ENCODE measurements around the gene NOXO1.
A peak's percentile ranks its signal among the peaks of the same experiment; 100 is the strongest.
"Not testable (repeated sequence)": the region's sequence is repeated elsewhere in the genome, so short reads cannot be mapped to it uniquely, and the experiment has no call there.

NOXO1 gene

DNA sequence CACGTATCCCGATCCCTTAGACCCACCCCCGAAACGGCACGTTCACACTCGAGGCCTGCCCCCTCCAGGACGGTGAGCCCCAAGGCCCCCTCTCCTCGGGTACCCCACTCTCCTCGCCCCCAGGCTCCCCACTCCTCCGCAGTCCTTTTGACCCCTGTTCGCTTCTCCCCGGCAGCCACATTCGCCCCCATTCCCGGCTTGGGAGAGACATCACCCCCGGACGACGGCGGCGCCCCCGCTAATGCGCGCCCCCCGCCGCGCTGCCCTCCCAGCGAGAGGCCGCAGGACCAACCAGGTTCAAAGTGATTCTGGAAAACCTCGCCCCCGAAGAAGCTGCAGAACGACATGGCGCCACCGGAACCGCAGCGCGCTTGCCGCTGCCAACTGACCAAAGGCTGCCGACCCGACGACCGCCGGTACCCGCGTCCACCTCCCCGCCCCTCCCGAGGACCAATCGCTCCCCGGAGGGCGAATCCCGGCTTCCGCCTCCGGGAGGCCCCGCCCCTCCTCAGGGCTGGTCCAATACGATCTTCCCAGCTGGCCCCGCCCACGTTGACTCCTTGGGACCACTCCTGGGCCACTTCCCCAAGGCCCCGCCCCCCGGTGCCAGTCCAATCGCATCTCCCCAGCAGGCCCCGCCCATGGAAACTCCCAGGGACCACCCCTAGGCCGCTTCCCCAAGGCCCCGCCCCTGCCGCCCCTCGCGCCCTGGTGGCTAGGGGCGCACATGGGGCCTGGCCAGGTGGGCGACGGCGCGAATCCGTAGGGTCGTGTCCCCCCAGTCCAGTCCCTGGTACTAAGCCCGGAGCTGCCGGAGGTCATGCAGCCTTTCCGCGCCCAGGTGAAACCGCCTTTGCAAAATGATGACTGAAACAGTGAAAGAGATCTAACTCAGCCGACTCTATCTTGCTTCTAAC is 38.2 kb downstream of the NOXO1 start, which contains the start of gene MSRB1:
Gene MSRB1 (minus strand): TSS at position 390 of the 917 bp plus-strand sequence. CDS start 43 bp downstream, at position 347.
- no peak within 1 kb of the TSS for H3K9ac ChIP-seq
- peak within 1 kb of the TSS; percentile 47 for H3K27ac ChIP-seq
- no peaks in the 10 kb centered on the region for H3K79me2 ChIP-seq
- H3K4me2 ChIP-seq (ENCODE audit: low read length) = peak within 1 kb of the TSS; percentile 89
- no peaks in the 10 kb centered on the region for H3K9me3 ChIP-seq (ENCODE audit: control insufficient read depth, low read length)
- no peaks in the 10 kb centered on the region for H3K27me3 ChIP-seq (ENCODE audit: control insufficient read depth, insufficient read depth, low read length)
- peak within 1 kb of the TSS; percentile 61 for H3K4me3 ChIP-seq (ENCODE audit: low read depth, low read length)
- H2AFZ ChIP-seq = peak within 1 kb of the TSS; percentile 93
- H3K36me3 ChIP-seq (ENCODE audit: control insufficient read depth, insufficient read depth, low read length) = no peaks in the 10 kb centered on the region
- TF ChIP-seq, protein P1, sequence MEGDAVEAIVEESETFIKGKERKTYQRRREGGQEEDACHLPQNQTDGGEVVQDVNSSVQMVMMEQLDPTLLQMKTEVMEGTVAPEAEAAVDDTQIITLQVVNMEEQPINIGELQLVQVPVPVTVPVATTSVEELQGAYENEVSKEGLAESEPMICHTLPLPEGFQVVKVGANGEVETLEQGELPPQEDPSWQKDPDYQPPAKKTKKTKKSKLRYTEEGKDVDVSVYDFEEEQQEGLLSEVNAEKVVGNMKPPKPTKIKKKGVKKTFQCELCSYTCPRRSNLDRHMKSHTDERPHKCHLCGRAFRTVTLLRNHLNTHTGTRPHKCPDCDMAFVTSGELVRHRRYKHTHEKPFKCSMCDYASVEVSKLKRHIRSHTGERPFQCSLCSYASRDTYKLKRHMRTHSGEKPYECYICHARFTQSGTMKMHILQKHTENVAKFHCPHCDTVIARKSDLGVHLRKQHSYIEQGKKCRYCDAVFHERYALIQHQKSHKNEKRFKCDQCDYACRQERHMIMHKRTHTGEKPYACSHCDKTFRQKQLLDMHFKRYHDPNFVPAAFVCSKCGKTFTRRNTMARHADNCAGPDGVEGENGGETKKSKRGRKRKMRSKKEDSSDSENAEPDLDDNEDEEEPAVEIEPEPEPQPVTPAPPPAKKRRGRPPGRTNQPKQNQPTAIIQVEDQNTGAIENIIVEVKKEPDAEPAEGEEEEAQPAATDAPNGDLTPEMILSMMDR (IDR thresholded peaks at IDR 0.05) = no peak
- H3K4me1 ChIP-seq = peaks cover 8% of the 10 kb centered on the region

DNA sequence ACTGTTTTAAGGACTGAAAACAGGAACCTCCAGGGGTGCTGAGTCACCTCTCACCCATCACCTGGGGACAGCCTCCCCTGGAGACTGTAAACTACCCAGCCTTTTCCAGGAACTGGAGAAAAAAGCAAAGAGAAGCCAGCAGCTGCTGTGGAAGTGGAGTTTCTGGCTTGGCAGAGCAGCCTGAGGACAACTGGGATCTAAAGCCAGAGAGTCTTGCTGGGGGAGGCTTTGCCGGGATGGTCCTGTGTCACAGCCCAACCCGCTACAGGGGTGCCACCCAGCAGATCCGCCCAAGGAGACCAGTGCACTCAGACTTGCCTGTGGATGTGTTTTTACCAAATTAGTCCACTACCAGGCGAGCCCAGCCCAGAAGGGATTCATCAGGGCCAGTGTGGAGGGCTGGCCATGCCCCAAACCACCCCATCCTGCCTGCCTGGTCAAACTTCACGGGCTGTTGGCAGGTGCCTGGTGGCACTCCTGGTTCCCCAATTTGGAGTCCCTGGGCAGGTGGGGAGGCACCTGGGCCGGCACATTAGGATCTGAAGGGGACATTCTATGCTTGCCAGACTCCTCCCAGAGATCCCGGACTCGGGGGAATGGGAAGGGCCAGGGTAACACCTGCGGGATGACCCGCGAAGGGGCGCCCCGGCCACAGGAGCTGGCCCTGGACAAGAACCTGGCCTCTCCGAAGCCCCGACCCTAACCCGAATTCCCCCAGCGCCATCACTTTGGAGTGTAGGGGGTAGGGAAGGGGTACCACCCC is 39.0 kb downstream of the NOXO1 start:
- H3K4me2 ChIP-seq (ENCODE audit: low read length) = peak overlapping the region; percentile 89
- H3K4me3 ChIP-seq (ENCODE audit: low read depth, low read length) = peak overlapping the region; percentile 61
- TF ChIP-seq, protein P1 (IDR thresholded peaks at IDR 0.05) = no peak
- no peaks in the 10 kb centered on the region for H3K9me3 ChIP-seq (ENCODE audit: control insufficient read depth, low read length)
- peaks cover 8% of the 10 kb centered on the region for H3K4me1 ChIP-seq
- no peaks in the 10 kb centered on the region for H3K79me2 ChIP-seq
- H3K27ac ChIP-seq = peak overlapping the region; percentile 47
- no peaks in the 10 kb centered on the region for H3K27me3 ChIP-seq (ENCODE audit: control insufficient read depth, insufficient read depth, low read length)
- peak overlapping the region; percentile 93 for H2AFZ ChIP-seq
- no peak overlapping the region for H3K9ac ChIP-seq
- no peaks in the 10 kb centered on the region for H3K36me3 ChIP-seq (ENCODE audit: control insufficient read depth, insufficient read depth, low read length)

DNA sequence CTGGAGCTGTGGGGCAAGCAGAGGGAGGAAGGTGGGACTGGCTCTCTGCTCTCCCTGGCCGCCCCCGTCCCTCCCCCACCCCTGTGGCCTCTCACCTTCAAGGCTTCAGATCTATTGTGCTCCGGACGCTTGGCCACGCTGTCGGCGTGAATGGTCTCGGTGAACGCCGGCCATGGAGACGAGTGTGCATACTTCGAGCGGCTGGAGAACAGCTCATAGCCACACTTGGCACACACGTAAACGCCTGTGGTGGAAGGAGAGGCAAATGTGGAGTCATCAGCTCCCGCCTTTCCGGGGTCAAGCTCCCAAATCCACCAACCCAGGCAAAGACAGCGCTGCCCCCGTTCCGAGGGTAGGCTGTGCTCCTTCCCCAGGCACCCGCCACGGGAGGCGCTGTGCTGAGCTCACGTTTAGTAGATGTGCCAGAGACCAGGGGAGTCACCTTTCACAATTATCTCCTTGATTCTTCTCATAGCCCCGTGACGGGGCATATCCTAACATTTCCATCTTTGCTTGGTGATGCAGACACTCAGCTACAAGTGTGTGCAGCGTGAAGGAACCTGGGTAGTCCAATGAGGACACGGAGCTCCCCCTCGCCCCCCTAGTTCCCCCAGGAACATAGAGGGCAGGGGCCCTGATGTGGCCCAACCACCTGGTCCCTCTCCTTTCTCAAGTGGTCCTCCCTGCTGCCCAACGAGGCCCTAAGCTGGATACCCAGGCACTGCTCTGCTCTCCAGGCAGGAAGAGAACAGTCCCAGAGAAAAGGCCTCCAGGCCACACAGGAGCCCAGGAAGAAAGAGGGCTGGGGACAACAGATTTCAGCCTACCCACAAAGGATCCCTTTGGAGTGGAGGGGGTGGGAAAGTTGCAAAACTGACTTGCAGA is 39.9 kb downstream of the NOXO1 start:
- no peaks in the 10 kb centered on the region for H3K79me2 ChIP-seq
- peaks cover 8% of the 10 kb centered on the region for H3K4me1 ChIP-seq
- peak overlapping the region; percentile 47 for H3K27ac ChIP-seq
- TF ChIP-seq, protein P1 (IDR thresholded peaks at IDR 0.05) = no peak
- no peak overlapping the region for H3K9ac ChIP-seq
- H2AFZ ChIP-seq = no peak overlapping the region
- no peaks in the 10 kb centered on the region for H3K9me3 ChIP-seq (ENCODE audit: control insufficient read depth, low read length)
- no peaks in the 10 kb centered on the region for H3K27me3 ChIP-seq (ENCODE audit: control insufficient read depth, insufficient read depth, low read length)
- no peak overlapping the region for H3K4me2 ChIP-seq (ENCODE audit: low read length)
- H3K36me3 ChIP-seq (ENCODE audit: control insufficient read depth, insufficient read depth, low read length) = no peaks in the 10 kb centered on the region
- no peak overlapping the region for H3K4me3 ChIP-seq (ENCODE audit: low read depth, low read length)

DNA sequence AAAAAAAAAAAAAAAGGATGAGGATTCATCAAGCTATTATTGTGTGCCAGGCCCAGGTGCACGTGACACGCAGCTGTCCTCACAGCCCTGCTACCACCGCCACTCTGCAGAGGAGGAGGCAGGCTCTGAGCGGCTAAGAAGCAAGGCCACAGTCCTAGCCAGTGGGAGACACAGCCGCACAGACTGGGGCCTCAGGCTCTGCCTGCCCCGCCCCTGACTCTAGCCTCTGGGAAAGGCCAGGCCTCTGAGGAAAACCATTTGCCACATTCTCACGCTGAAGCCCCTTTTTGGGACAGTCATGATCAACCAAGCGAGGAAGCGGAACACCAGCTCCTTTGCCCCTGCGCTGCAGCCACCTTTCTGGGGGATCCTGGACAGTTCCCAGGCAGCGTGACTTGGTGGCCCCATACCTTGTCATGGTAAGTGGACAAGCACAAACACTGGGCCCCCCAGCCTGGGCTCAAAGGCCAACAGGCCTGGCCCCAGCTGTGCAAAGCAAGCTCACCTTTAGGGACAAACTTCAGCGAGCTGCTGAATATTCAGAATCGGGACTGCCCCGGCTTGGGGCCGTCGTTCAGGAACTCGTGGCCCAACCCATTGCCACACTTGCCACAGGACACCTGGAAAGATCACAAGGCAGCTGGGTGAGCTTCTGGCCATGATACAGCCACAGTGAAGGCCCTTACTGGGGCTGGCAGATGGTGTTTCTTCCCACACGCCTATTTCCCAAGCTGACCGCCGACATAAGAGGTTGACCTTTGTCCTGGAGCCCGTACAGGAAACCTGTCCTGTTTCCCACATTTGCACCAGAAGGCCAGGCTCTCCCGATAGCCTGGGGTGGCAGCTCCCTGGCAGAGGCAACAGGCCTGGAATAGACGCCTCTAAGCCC is 40.8 kb downstream of the NOXO1 start:
- no peak overlapping the region for H3K9ac ChIP-seq
- no peak overlapping the region for H3K4me3 ChIP-seq (ENCODE audit: low read depth, low read length)
- no peak overlapping the region for H3K27ac ChIP-seq

DNA sequence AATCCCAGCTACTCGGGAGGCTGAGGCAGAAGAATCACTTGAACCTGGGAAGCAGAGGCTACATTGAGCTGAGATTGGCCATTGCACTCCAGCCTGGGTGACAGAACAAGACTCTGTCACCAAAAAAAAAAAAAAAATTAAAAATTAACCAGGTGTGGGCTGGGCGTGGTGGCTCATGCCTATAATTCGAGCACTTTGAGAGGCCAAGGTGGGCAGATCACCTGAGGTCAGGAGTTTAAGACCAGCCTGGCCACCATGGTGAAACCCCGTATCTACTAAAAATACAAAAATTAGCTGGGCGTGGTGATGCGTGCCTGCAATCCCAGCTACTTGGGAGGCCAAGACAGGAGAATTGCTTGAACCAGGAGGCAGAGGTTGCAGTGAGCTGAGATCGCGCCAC is 41.4 kb downstream of the NOXO1 start:
- not testable (repeated sequence) for H3K9ac ChIP-seq; H3K4me1 ChIP-seq; H2AFZ ChIP-seq; H3K4me2 ChIP-seq (ENCODE audit: low read length); H3K36me3 ChIP-seq (ENCODE audit: control insufficient read depth, insufficient read depth, low read length); H3K79me2 ChIP-seq; H3K9me3 ChIP-seq (ENCODE audit: control insufficient read depth, low read length); H3K27me3 ChIP-seq (ENCODE audit: control insufficient read depth, insufficient read depth, low read length); H3K4me3 ChIP-seq (ENCODE audit: low read depth, low read length); H3K27ac ChIP-seq

More for the DNA sequence above, 40.8 kb downstream of the NOXO1 start:
- Histone ChIP-seq H3K79me2 (no peaks in the 10 kb centered on the region), H3K27me3 (ENCODE audit: control insufficient read depth, insufficient read depth, low read length) (no peaks in the 10 kb centered on the region), H2AFZ (no peak overlapping the region), H3K9me3 (ENCODE audit: control insufficient read depth, low read length) (no peaks in the 10 kb centered on the region), H3K36me3 (ENCODE audit: control insufficient read depth, insufficient read depth, low read length) (no peaks in the 10 kb centered on the region), H3K4me1 (peaks cover 8% of the 10 kb centered on the region), H3K4me2 (ENCODE audit: low read length) (no peak overlapping the region)
- TF ChIP-seq, protein P1 (IDR thresholded peaks at IDR 0.05) = no peak
